Measurements from ENCODE around the gene SLC51B. TPM values are rescaled to one million over a fixed set of nuclear protein-coding genes. Genes with fewer than 3 reads are reported as not detected.
"Not testable (repeated sequence)": the region's sequence is repeated elsewhere in the genome, so short reads cannot be mapped to it uniquely, and the experiment has no call there.

The SLC51B gene
- total and polyA plus RNA-seq, 7 donors, result 0.04 to 0.07 TPM; not detected in 5

DNA sequence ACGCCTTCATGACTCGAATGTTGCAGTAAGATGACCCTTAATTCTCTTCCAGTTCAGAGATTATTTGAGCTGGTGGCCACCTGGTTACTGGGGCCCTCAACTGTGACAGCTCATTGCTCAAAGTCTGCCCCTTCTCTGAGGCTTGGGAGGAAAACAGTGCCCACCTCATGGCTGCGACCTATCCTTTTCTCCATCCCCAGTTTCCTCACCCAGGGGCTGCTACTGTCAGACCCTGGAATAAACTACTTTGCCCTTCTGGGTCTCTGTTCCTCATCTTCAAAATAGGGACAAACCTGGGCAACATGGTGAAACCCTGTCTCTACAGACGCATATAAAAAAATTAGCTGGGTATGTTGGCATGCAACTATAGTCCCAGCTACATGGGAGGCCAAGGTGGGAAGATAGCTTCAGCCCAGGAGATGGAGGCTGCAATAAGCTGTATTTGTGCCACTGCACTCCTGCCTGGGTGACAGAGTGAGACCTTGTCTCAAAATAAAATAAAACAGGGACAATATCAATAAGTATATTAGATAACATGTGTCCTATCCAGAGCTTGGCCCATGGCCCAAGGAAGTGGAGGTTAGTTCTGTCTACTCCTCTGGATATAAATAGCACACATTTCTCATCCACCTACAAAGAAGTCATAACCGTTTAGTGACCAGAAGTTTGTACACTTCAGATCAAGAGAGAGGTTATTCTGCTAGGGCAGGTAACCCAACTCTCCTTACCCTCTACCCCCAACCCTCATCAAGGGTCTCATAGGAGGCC is 24.8 kb downstream of the SLC51B start:
- Histone ChIP-seq H3K36me3 (ENCODE audit: insufficient read depth in 1 of 2, low read depth in 1 of 2) (no peaks in the 10 kb centered on the region), H3K4me1 (peaks cover 33% of the 10 kb centered on the region), H3K27me3 (ENCODE audit: insufficient read depth in 3 of 3, low read length in 2 of 3) (peaks cover 0 to 5% (median 2%) of the 10 kb centered on the region in 3 donors), H3K9me3 (no peaks in the 10 kb centered on the region), H3K27ac (peak overlapping the region; percentile 59), H3K4me3 (no peak overlapping the region)
- no peak for TF ChIP-seq CTCF (IDR thresholded peaks at IDR 0.05)
- peak; percentile 62 to 83 (median 80) for ATAC-seq
- peak in 1 of 2 donors; percentile 66 for DNase-seq
- 54 to 67% (median 56%) methylated on average over 5 of the region's 5 CpGs for WGBS, 3 donors
- intact Hi-C loops (cut with DNase I), result no loop called here

- Histone ChIP-seq H3K4me3 (no peak overlapping the region), H3K4me1 (peaks cover 33% of the 10 kb centered on the region), H3K9me3 (no peaks in the 10 kb centered on the region), H3K27me3 (ENCODE audit: insufficient read depth in 3 of 3, low read length in 2 of 3) (peaks cover 0 to 5% (median 2%) of the 10 kb centered on the region in 3 donors), H3K36me3 (ENCODE audit: insufficient read depth in 1 of 2, low read depth in 1 of 2) (no peaks in the 10 kb centered on the region), H3K27ac (peak overlapping the region; percentile 59)
- no peak for TF ChIP-seq CTCF (IDR thresholded peaks at IDR 0.05)
- WGBS, 3 donors, result 22 to 34% (median 23%) methylated on average over 5 of the region's 5 CpGs
- DNase-seq (peak; percentile 38 to 69), ATAC-seq (peak in 2 of 4 donors; percentile 12 to 34)
- intact Hi-C loops (cut with DNase I), result no loop called here
Measured at GRCh38 chr15:65071381-65071811, 26.2 kb downstream of the SLC51B start.

GRCh38 chr15:65072027-65072426 is 26.8 kb downstream of the SLC51B start:
- Histone ChIP-seq H3K9me3 (no peaks in the 10 kb centered on the region), H3K27ac (peak overlapping the region; percentile 59), H3K4me3 (no peak overlapping the region), H3K36me3 (ENCODE audit: insufficient read depth in 1 of 2, low read depth in 1 of 2) (no peaks in the 10 kb centered on the region), H3K27me3 (ENCODE audit: insufficient read depth in 3 of 3, low read length in 2 of 3) (peaks cover 0 to 5% (median 2%) of the 10 kb centered on the region in 3 donors), H3K4me1 (peaks cover 36% of the 10 kb centered on the region)
- 44 to 63% (median 61%) methylated on average over 1 of the region's 1 CpG for WGBS, 3 donors
- DNase-seq (peak in 1 of 2 donors; percentile 34), ATAC-seq (peak in 1 of 4 donors; percentile 18)
- intact Hi-C loops (cut with DNase I), result no loop called here
- no peak for TF ChIP-seq CTCF (IDR thresholded peaks at IDR 0.05)

- H3K27me3 ChIP-seq (ENCODE audit: insufficient read depth in 3 of 3, low read length in 2 of 3), result peaks cover 0 to 2% (median 0%) of the 10 kb centered on the region in 3 donors
- ATAC-seq (no peak), DNase-seq (no peak)
- no peaks in the 10 kb centered on the region for H3K9me3 ChIP-seq
- peaks cover 38% of the 10 kb centered on the region for H3K4me1 ChIP-seq
- WGBS, 3 donors, result 91 to 94% (median 91%) methylated on average over 3 of the region's 3 CpGs
- H3K4me3 ChIP-seq, result no peak overlapping the region
- peak overlapping the region; percentile 59 for H3K27ac ChIP-seq
- intact Hi-C loops (cut with DNase I), result no loop called here
- H3K36me3 ChIP-seq (ENCODE audit: insufficient read depth in 1 of 2, low read depth in 1 of 2), result no peaks in the 10 kb centered on the region
- no peak for TF ChIP-seq CTCF (IDR thresholded peaks at IDR 0.05)
Measured at GRCh38 chr15:65072617-65073016, 27.4 kb downstream of the SLC51B start.

- 93 to 100% (median 94%) methylated on average over 7 to 22 of the region's 22 CpGs for WGBS, 3 donors
- H3K9me3 ChIP-seq; H3K27me3 ChIP-seq (ENCODE audit: insufficient read depth in 3 of 3, low read length in 2 of 3); H3K4me3 ChIP-seq; H3K36me3 ChIP-seq (ENCODE audit: insufficient read depth in 1 of 2, low read depth in 1 of 2); DNase-seq; ATAC-seq; H3K27ac ChIP-seq; intact Hi-C loops (cut with DNase I): not testable (repeated sequence)
- H3K4me1 ChIP-seq, result peaks cover 49% of the 10 kb centered on the region
Measured at GRCh38 chr15:65074946-65075345, 29.8 kb downstream of the SLC51B start.

DNA sequence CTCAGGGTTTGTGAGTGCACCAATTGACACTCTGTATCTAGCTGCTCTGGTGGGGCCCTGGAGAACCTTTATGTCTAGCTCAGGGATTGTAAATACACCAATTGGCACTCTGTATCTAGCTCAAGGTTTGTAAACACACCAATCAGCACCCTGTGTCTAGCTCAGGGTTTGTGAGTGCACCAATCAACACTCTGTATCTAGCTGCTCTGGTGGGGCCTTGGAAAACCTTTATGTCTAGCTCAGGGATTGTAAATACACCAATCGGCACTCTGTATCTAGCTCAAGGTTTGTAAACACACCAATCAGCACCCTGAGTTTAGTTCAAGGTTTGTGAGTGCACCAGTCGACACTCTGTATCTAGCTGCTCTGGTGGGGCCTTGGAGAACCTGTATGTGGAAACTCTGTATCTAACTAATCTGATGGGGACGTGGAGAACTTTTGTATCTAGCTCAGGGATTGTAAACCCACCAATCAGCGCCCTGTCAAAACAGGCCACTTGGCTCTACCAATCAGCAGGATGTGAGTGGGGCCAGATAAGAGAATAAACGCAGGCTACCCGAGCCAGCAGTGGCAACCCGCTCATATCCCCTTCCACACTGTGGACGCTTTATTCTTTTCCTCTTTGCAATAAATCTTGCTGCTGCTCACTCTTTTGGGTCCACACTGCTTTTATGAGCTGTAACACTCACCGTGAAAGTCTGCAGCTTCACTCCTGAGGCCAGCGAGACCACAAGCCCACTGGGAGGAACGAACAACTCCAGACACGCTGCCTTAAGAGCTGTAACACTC is 30.6 kb downstream of the SLC51B start:
- H3K36me3 ChIP-seq (ENCODE audit: insufficient read depth in 1 of 2, low read depth in 1 of 2); DNase-seq; ATAC-seq; H3K27me3 ChIP-seq (ENCODE audit: insufficient read depth in 3 of 3, low read length in 2 of 3); H3K9me3 ChIP-seq; intact Hi-C loops (cut with DNase I): not testable (repeated sequence)
- peak overlapping the region; percentile 52 for H3K4me3 ChIP-seq
- 43 to 53% (median 44%) methylated on average over 12 of the region's 12 CpGs for WGBS, 3 donors
- peaks cover 41% of the 10 kb centered on the region for H3K4me1 ChIP-seq
- peak overlapping the region; percentile 87 for H3K27ac ChIP-seq

Data from psoas muscle (tissue), 8 donors.